Heart right ventricle (tissue), 16 donors: Measurements from ENCODE around the gene MYB. TPM values are rescaled to one million over a fixed set of nuclear protein-coding genes. Genes with fewer than 3 reads are reported as not detected.

Experiments
- ATAC-seq, 8 donors: fragments of 200-7000 bp; cut with Tn5 transposase; one replicate each; pipeline ENCODE4 v1.9.1; 2020; ENCODE audit warnings: mild to moderate bottlenecking in 8 of 8, moderate library complexity in 8 of 8, moderate number of reproducible peaks in 1 of 8
- DNase-seq, 2 donors: peaks; one replicate each; pipeline ENCODE4 v3.0.0-alpha.2; 2020
- H3K27ac ChIP-seq, 10 donors: fragments of 200-600 bp; sonication (generic) in 2 of 10; one replicate each; pipeline versions ENCODE4 v1.5.0 to v1.8.0; 2020 to 2022; ENCODE audit warnings: mild to moderate bottlenecking in 3 of 10
- H3K27me3 ChIP-seq, 7 donors: fragments of 200-600 bp; one replicate each; pipeline ENCODE4 v1.8.0; 2021 to 2022; ENCODE audit warnings: mild to moderate bottlenecking in 2 of 7
- H3K36me3 ChIP-seq, 9 donors: fragments of 200-600 bp; sonication (generic) in 1 of 9; one replicate each; pipeline versions ENCODE4 v1.5.0 to v1.8.0; 2020 to 2022; ENCODE audit warnings: mild to moderate bottlenecking in 2 of 9
- H3K4me1 ChIP-seq, 9 donors: fragments of 200-600 bp; sonication (generic) in 1 of 9; one replicate each; pipeline versions ENCODE4 v1.5.0 to v1.8.0; 2020 to 2022; ENCODE audit warnings: mild to moderate bottlenecking in 4 of 9
- H3K4me3 ChIP-seq, 10 donors: fragments of 200-600 bp; sonication (generic) in 2 of 10; one replicate each; pipeline versions ENCODE4 v1.5.0 to v1.8.0; 2020 to 2022; ENCODE audit warnings: mild to moderate bottlenecking in 7 of 10, moderate library complexity in 2 of 10
- H3K9me3 ChIP-seq, 11 donors: fragments of 200-600 bp in 10 of 11; sonication (generic) in 2 of 11; one replicate each; pipeline versions ENCODE4 v1.5.0 to v1.8.0; 2013 to 2022; ENCODE audit warnings: mild to moderate bottlenecking in 2 of 11, control low read depth in 1 of 11, moderate library complexity in 1 of 11
- WGBS, 2 donors: extraction: QIAGEN DNeasy Blood & Tissue Kit; methylation state at CpG; one replicate each; pipeline ENCODE4 v1.1.7; 2013; ENCODE audit warnings: inconsistent platforms in 1 of 2; 5-methylcytosine and 5-hydroxymethylcytosine counted together
- intact Hi-C, 10 donors: fragments of 100-400 bp; cut with DNase I; formaldehyde crosslinking; loops; one replicate each; pipeline versions ENCODE4 v1.11.1 to v1.14.2; 2022
- polyA plus RNA-seq, 2 donors: library from polyadenylated mRNA; stranded (reverse); fragments of 200-250 nt; gene quantifications; one replicate each; pipeline ENCODE4 v1.2.3, GENCODE V29; 2013
- total RNA-seq, 10 donors: library from RNA; stranded (reverse); fragmentation: NEBNext Ultra II Directional in 3 of 10; extraction: Animal tissue kit (Norgen Biotek cat#: 25700) in 3 of 10; gene quantifications; one replicate each; pipeline versions ENCODE4 v1.2.1 to v1.2.4, GENCODE V29; 2021 to 2023
- TF ChIP-seq, protein P1 (sequence below), 9 donors: fragments of 200-600 bp; sonication (generic) in 2 of 9; IDR thresholded peaks; one replicate each; pipeline versions ENCODE4 v1.5.0 to v1.8.0; 2021 to 2022; ENCODE audit warnings: antibody characterized with exemption in 9 of 9, mild to moderate bottlenecking in 5 of 9, moderate library complexity in 1 of 9
- donor health status: Arrhythmogenic right ventricular cardiomyopathy.
- donor health status: ischemic (EF 13 %, LVEDD 7.1; RV severe dilation, severe dysfunction).
- donor health status: healthy with polysubstance abuse.
- donor health status: DM: no; HTN: yes; CAD: no.
- donor health status: DM: no; HTN: no; CAD: no.
- donor health status: ischemic (EF 25% LVEDD 6.9; RV normal size, moderate dysfunction).
- donor health status: ischemic (EF 25% LVEDD 5.7; RV mildly dilated, moderate dysfunction).
- donor health status: healthy.
- donor health status: DM: yes; HTN: yes; CAD: no.
- donor health status: Ischemic cardiomyopathy.
- donor health status: ischemic (EF 35%, LVEDD 5.7; RV mildly dilated, moderate dysfunction).
- donor health status: nonischemic (EF 11% LVEDD 7.7; RV severe dilation, severe dysfunction).
- donor health status: DM: yes; HTN: yes; CAD: no.
- donor health status: PGD.
- donor health status: ischemic (EF 29% LVEDD 5.4; RV normal size, mild dysfunction).
- donor health status: nonischemic (EF 23%, LVEDD 6.1; RV moderate dilation, normal function).

The MYB gene
- total and polyA plus RNA-seq, 12 donors, result 0.01 to 0.39 (median 0.13) TPM; not detected in 8

DNA sequence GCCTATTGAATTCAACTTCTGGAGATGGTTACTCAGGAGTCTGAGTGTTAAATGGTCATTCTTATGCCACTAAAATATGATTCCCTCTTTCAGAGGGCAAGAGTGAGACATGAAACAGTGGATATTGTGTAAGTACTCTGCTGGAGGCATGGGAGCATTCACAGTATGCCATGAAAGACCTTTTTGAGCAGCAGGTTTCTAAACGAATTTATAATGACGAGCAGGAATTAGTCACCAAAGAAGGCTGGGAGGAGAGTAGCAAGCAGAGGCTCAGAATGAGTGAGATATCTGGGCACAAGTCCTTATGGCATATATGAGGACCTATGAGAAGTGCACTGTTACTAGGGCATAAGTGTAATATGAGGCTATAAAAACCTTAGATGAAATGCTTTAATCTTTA is 10.9 kb upstream of the MYB start:
- DNase-seq (no peak), ATAC-seq (no peak)
- TF ChIP-seq, protein P1, sequence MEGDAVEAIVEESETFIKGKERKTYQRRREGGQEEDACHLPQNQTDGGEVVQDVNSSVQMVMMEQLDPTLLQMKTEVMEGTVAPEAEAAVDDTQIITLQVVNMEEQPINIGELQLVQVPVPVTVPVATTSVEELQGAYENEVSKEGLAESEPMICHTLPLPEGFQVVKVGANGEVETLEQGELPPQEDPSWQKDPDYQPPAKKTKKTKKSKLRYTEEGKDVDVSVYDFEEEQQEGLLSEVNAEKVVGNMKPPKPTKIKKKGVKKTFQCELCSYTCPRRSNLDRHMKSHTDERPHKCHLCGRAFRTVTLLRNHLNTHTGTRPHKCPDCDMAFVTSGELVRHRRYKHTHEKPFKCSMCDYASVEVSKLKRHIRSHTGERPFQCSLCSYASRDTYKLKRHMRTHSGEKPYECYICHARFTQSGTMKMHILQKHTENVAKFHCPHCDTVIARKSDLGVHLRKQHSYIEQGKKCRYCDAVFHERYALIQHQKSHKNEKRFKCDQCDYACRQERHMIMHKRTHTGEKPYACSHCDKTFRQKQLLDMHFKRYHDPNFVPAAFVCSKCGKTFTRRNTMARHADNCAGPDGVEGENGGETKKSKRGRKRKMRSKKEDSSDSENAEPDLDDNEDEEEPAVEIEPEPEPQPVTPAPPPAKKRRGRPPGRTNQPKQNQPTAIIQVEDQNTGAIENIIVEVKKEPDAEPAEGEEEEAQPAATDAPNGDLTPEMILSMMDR (IDR thresholded peaks at IDR 0.05), result no peak
- Histone ChIP-seq H3K9me3 (no peaks in the 10 kb centered on the region), H3K4me3 (no peak overlapping the region), H3K27ac (no peak overlapping the region), H3K4me1 (no peaks in the 10 kb centered on the region), H3K27me3 (peaks cover 0 to 8% (median 3%) of the 10 kb centered on the region in 7 donors), H3K36me3 (no peaks in the 10 kb centered on the region)
- intact Hi-C loops, result no loop called here
- WGBS, 2 donors, result 72% methylated on average over 2 of the region's 2 CpGs

DNA sequence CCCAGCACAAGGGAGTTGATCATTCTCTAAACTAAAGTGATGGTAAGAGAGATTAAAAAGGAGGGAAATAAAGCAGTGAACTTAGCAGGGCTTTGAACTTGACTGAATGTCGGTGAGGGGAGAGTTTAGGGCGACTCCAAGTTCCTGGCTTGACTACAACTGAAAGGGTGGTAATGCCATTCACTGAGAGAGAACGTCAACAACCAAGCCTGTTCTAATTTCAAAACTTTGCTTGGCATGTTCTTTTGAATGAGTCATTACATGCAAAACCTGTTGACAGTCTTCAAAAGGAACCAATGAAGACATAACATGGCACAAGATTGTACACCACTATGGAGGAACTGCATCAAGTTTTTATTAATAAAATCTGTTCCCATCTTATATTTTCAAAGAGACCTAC is 10.3 kb upstream of the MYB start:
- intact Hi-C loops, result no loop called here
- ATAC-seq, result no peak

DNA sequence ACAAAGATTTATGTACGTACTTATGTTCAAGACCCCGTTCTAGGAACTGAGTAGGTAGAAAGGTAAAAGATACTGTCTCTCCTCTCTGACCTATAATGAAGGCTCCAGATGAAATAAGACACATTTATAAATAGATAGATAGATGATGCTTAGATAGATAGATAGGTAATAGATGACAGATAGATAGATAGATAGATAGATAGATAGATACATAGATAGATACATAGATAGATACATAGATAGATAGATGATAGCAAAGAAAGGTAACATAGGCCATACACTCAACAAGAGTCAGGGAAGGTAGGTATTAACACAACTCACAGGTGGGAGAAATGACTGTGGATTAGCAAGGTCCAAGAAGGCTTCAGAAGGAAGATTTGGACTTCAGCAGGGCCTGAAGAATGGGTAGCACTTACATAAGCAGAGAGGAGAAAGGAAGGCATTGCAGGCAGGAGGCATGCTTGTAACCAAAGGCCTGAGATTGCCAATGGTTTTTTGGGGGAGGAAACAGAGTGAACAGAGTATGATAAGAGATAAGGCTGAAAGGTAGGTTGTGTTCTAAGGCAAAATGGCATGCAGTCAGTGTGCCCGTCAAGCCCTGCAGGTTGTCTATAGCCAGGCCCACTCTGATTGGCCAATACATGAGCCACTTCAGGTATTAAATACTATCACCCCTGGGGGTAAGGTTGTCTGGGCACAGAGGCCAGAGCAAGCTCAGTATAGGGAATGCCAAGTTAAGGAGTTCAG is 7.7 kb upstream of the MYB start:
- ATAC-seq (no peak), DNase-seq (no peak)
- no peak overlapping the region for H3K27ac ChIP-seq
- H3K4me1 ChIP-seq, result no peaks in the 10 kb centered on the region
- no peak overlapping the region for H3K4me3 ChIP-seq
- H3K9me3 ChIP-seq, result no peaks in the 10 kb centered on the region
- TF ChIP-seq, protein P1 (IDR thresholded peaks at IDR 0.05), result no peak
- intact Hi-C loops, result no loop called here
- H3K27me3 ChIP-seq, result peaks cover 0 to 8% (median 0%) of the 10 kb centered on the region in 7 donors
- 86 to 92% methylated on average over 3 of the region's 3 CpGs for WGBS, 2 donors
- no peaks in the 10 kb centered on the region for H3K36me3 ChIP-seq

More for the DNA sequence above, 10.3 kb upstream of the MYB start:
- Histone ChIP-seq H3K27ac (no peak overlapping the region), H3K9me3 (no peaks in the 10 kb centered on the region), H3K27me3 (peaks cover 0 to 8% (median 2%) of the 10 kb centered on the region in 7 donors), H3K4me3 (no peak overlapping the region), H3K36me3 (no peaks in the 10 kb centered on the region), H3K4me1 (no peaks in the 10 kb centered on the region)
- no peak for DNase-seq
- WGBS, 2 donors, result 72 to 75% methylated on average over 3 of the region's 3 CpGs
- TF ChIP-seq, protein P1 (IDR thresholded peaks at IDR 0.05), result no peak

DNA sequence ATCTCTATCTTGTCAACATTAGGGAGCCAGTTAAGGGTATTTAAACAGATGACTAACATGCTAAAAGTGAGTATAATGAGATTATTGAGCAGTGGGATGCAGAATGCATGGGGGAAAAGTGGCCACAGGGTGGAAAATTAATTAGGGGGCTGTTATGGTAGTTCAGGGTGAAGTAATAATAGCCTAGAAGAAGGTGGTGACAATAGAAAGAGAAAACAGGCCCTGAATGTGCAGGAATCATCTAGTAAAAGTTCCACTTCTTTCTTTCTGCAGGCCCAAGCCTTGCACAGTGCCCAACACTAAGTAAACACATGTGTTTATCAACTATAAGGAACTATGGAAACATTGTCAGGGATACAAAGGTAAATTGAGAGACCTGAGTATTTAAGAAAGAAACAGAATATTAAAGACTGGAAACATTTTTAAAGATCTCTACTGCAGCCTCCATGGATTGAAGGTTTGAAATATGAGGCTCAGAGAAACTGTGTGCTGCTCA is 7.1 kb upstream of the MYB start:
- Histone ChIP-seq H3K4me3 (no peak overlapping the region), H3K27ac (no peak overlapping the region), H3K36me3 (no peaks in the 10 kb centered on the region), H3K9me3 (no peaks in the 10 kb centered on the region), H3K27me3 (peaks cover 0 to 8% (median 0%) of the 10 kb centered on the region in 7 donors), H3K4me1 (no peaks in the 10 kb centered on the region)
- TF ChIP-seq, protein P1 (IDR thresholded peaks at IDR 0.05), result no peak
- intact Hi-C loops, result no loop called here
- ATAC-seq (no peak), DNase-seq (no peak)
